Hindlimb muscle (tissue), 1 donor: ENCODE results near the gene SULT1A2. TPM values are rescaled to one million over a fixed set of nuclear protein-coding genes. Genes with fewer than 3 reads are reported as not detected.
"Not testable (repeated sequence)": the region's sequence is repeated elsewhere in the genome, so short reads cannot be mapped to it uniquely, and the experiment has no call there.

Experiments
- DNase-seq: peaks from one replicate; pipeline ENCODE4 v3.0.0-alpha.2; 2013
- polyA plus RNA-seq: library from polyadenylated mRNA; unstranded; fragments of 120-200 nt; gene quantifications from one replicate; pipeline ENCODE4 v1.2.1, GENCODE V29; 2013; ENCODE audit not compliant: insufficient read length

The SULT1A2 gene
- 0.96 TPM for polyA plus RNA-seq

- no peak for DNase-seq
Observed at GRCh38 chr16:28596840-28597691, at the start of gene SULT1A2. Gene SULT1A2 (minus strand): TSS chr16:28597050. CDS start chr16:28595930, 1,120 bp downstream.

DNA sequence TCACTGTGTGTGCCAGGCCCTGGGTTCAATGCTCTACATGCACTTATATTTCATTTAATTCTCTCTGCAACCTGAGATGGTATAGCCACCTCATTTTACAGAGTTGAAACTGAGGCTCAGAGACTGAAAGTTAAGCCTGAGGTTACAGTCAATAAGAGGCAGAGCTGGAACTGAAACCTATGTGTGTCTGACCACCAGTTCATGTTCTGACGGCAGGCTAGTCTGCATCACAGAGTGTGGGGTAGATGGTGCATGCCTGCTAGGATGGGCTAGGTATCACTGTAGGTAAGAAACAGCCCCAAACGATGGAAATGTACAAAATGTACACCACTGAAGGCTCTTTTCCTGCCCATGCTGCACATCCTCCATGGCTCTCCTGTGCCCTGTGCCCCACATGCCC, 43.1 kb upstream of the SULT1A2 start:
- DNase-seq = not testable (repeated sequence)

DNA sequence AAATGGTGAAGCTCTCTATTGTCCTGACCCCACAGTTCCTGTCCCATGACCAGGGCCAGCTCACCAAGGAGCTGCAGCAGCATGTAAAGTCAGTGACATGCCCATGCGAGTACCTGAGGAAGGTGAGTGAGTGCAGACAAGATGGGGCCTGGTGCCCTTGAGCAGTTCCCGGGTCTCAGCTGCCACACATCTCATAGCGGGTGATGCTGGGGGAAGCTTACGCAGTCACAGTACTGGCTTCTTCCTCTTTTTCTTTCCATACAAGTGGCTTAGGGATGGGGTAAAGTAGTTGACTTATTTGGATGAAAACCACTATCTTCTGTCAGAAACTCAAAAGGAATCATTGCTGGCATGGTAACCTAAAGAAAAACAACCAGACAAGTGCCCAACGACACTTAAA, 41.5 kb upstream of the SULT1A2 start:
- not testable (repeated sequence) for DNase-seq

- DNase-seq = not testable (repeated sequence)
Observed at GRCh38 chr16:28637765-28638164, 40.9 kb upstream of the SULT1A2 start, which contains the start of gene NPIPB8. Gene NPIPB8 (plus strand): TSS chr16:28638065. CDS start chr16:28638361, 296 bp downstream.

DNA sequence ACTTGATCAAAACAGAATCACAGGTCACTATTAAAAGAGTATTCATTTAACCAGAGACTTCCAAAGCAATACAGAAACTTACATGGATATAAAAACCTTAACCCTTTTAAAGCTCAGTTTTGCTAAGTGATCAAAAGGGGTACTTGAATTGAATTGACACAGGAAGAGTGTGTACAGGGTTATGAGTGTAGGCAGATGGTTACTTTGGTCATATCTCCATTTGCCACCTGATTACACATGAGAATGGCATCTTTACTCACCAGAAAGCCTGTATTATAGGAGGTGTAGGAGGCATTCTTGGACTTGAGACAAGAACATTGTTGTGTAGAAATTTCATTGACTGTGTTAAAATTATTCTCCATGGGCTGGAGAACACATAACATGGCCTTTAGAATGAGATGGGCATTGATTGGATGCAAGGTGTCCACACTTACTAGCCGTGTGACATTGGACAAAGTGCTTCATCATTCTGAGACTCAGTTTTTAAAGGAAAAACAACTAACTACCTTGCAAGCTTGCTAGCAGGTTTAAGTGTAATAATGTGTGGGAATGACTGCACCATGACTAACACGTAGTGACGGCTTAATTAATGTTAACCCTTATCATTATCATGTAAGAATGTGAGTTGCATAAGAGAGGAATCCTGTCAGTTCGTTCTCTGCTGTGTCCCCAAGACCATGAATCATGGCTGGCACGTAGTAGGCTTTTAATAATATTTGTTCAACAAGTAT, 39.4 kb upstream of the SULT1A2 start:
- not testable (repeated sequence) for DNase-seq

DNA sequence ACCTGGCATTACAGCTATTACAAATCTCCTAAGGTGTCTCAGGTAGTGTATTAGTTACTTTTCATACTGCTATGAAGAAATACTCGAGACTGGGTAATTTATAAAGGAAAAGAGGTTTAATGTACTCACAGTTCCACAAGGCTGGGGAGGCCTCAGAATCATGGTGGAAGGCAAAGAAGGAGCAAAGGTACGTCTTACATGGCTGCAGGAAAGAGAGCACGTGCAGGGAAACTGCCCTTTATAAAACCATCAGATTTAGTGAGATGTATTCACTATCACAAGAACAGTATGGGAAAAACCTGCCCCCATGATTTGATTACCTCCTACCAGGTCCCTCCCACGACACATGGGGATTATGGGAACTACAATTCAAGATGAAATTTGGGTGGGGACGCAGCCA, 34.1 kb upstream of the SULT1A2 start:
- DNase-seq = not testable (repeated sequence)

DNA sequence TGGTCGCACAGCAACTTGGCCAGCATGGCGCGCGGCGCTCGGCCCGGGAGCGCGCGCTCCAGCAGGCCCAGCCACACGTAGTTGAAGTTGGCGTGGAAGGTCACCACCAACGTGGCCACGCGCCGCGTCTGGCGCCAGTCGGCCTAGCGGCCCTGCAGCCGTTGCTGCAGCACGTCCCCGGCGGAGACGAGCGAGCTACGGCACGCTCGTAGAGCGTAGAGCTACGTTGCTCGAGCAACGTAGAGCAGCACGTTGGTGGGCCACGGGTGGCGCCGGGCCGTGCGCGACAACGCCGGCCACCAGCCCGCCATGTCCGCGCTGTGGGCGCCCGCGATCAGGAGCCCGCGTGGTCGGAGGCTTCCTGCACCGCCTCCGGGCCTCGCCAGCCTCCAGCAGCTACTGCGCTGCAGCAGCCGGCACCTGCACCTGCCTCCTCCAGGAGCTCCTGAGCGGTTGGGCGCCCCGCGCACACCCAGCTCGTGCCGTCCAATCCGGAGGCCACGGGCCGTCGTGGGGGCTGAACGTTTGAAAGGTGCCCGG, 26.4 kb upstream of the SULT1A2 start:
- DNase-seq = peak; percentile 72

DNA sequence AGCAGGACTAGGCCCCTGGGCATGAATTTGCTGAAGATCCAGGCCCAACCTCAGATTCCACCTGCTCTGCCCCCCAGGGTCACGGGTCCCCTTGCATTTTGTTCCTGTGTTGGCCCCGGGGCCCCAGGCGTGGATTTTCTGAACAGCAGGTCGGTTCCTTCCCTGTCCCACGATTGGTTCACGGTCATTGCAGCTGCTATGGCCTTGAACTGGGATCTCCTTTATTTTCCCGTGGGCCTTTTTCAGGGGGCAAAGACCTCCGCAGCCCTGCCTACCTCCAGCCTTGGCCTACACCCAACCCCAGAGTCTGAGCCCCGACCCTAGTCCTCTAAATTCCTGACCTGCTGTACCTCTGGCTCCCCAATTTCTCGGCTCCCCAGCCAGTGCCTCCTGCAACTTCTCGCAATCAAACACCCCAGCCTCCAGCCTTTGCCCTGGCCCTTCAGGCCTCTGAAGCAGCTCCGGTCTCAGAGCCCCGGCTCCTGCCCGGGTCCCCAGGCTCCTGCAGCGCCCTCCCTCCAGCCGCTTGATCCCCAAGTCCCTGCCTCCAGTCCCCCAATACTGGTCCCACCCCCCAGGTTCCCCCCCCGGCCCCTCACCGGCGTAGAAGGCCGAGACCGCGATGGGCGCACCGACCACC, 25.8 kb upstream of the SULT1A2 start:
- DNase-seq = not testable (repeated sequence)

- no peak for DNase-seq
Observed at GRCh38 chr16:28621481-28622155, 24.8 kb upstream of the SULT1A2 start.

GRCh38 chr16:28620316-28620715, 23.5 kb upstream of the SULT1A2 start:
- not testable (repeated sequence) for DNase-seq

DNA sequence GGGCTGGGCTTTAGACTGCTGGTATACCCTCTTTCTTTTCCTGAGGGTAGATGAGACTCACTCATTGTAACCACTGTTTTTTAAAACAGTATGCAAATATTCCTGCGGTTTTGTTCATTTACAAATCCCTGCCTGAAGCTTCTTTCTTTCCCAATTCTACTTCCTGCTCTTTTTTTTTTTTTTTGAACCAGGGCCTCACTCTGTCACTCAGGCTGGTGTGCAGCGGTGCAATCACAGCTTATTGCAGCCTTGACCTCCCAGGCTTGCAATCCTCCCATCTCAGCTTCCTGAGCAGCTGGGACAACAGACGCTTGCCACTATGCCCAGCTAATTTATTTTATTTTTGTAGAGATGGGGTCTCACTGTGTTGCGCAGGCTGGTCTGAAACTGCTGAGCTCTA, 21.0 kb upstream of the SULT1A2 start:
- no peak for DNase-seq

- DNase-seq = no peak
Observed at GRCh38 chr16:28616636-28617035, 19.8 kb upstream of the SULT1A2 start.

DNA sequence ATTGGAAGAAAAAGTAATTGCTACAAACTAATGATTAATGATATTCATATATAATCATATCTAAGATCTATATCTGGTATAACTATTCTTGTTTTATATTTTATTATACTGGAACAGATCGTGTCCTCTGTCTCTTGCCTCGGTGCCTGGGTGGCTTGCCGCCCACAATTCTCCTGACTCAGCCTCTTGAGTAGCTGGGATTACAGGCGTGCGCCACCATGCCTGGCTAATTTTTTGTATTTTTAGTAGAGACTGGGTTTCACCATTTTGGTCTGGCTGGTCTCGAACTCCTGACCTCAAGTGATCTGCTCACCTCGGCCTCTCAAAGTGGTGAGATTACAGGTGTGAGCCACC, 19.4 kb upstream of the SULT1A2 start:
- not testable (repeated sequence) for DNase-seq

DNA sequence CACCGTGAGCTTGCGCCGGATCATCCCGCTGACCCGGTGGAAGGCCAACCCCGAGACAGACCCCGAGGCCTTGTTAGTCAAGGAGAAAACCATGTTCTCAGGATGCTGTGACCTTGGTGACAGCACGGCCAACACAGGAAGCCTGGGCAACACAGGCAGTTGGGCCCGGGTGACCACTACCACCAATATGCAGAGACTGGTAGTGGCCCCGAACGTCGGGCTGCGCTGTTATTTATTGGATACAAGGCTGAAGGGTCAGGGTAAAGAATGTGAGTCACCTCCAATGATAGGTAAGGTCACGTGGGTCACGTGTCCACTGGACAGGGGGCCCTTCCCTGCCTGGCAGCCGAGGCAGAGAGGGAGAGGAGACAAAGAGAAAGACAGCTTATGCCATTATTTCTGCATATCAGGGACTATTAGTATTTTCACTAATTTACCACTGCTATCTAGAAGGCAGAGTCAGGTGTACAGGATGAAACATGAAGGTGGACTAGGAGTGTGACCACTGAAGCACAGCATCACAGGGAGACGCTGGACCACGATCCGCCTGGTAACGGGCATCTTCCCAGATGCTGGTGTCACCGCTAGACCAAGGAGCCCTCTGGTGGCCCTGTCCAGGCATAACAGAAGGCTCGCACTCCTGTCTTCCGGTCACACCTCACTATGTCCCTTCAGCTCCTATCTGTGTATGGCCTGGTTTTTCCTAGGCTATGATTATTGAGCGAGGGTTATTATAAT, 18.8 kb upstream of the SULT1A2 start:
- DNase-seq = peak; percentile 20

GRCh38 chr16:28614561-28614960, 17.7 kb upstream of the SULT1A2 start:
- not testable (repeated sequence) for DNase-seq

DNA sequence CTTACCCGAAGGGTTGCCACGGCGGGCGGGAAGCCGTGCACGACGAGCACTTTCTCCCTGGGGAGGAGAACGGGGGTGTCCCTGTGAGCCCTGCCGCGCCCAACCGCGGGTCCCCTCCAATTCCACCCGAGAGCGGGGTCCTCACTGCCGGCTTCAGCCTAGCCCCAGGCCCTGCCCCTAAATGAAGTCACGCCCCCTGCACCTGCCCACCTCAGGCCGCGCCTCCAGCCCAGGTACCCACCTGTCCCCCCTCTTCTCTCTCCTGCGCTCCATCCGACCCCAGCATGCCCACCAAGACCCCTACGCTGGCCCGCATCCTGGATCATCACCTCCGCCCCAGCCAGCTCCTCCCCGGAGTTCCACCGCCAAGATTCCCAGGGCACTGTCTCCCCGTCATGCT, 17.1 kb upstream of the SULT1A2 start:
- not testable (repeated sequence) for DNase-seq

DNA sequence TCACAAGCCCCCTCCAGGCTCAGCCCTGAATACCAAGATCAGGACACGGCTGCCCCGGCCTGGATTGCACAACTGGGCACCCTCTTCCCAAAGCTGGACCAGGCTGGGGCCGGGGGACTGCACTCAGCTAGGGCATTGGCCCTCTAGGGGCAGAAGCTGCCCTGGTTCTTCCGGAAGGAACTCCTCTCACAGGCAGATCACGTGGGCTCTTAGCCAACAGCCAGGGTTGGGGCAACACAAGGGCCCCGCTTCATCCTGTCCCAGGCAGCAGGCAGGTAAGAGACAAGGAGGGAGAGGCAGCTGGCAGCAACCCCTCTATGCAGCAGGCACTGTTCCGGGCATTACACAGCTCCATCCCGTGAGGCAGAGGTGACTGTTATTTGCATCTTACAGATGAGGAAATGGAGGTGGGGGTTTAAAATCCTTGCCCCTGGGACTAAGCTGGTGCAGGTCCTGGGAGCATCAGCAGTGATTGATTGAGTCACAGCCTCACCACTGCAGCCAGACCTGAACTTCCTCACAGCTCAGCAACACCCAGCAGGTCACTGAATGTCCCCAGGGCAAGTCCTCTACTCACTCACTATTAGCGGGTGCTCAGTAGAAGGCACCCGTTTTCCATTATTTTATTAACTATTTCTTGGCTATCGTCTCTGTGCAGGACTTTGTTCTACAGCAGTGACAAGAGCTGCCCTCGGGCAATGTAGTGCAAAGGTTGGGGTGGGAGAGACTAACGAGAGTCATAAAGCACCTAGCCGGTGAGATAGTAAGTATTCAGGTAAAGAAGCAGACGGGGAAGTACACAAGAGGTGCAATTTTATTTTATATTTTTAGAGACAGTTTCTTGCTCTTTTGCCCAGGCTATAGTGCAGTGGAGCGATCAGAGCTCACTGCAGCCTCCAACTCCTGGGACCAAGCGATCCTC, 15.8 kb upstream of the SULT1A2 start:
- DNase-seq = not testable (repeated sequence)

DNA sequence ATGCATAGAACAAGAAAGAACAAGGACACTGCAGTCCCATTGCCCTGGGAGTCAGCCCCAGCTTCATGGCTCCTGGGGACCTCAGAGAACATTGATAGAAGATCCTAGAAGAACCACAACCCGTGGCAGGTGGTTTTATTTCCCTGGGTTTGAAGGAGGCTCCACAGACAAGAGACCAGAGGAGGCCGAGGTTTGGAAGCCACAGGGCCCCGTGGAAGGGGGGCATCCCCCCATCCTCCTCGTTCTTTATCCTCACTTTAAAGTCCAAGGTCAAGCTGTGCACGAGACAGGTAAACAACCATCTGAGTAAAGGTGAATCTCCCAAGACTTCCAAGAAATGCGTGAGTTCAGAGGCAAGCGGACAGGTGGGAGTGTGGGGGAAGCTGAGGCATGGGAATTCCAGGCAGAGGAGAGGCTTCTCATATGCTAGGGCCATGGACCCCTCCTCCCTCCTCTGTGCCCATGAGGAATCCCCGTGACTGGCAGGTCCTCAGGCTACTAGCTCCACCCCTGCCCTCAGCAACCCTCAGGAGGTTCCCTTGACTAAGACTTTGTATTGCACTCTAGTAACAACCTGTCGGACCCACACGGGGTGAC, 13.8 kb upstream of the SULT1A2 start:
- no peak for DNase-seq

DNA sequence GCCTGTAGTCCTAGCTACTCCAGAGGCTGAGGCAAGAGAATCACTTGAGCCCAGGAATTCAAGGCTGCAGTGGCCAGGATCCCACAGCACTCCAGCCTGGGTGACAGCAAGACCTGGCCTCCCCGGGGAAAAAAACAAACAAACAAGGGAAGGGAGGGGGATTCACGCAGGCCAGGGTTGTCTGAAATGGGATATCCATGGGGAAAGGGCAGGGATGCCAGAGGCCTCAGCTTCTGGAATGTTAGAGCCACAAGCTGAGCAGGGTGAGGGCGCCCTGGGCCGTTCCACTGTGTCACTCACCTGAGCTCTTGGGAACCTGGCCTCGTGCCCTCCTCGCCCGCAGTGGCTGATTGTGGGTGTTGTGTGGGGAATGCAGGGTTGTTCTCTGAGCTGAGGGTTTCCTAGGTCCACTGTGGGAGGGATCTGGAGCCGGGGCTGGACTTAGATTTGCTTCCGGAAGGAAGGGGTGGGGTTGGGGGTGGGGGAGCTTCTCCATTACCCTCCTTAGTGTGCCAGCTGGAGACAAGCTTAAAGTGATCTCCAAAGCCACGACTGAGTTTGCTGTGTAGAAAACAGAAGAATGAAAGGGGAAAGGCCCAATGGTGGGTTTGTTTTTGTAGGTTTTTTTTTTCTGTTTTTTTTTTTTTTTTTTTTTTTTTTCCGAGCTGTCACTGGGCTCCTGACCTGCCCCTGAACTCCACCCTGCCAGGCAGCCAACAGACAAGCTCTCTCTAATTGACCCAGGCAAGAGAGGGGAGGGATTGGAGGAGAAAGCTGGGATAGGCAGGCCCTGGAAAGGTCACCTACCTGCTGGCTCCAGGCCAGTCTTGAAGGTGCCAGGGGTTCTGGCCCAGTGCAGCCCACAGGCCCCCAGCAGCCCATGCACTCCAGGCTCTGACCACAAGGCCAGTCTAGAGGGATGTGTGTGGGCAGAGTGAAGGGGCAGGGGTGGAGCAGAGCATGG, 13.1 kb upstream of the SULT1A2 start, which contains the start of gene SULT1A1:
SULT1A1 (minus strand) TSS at position 414 of the 964 bp plus-strand sequence. CDS start 1,189 bp downstream, outside the sequence.
- DNase-seq = no peak
